ENCODE measurements around the gene KRTAP9-6. TPM values are rescaled to one million over a fixed set of nuclear protein-coding genes. Genes with fewer than 3 reads are reported as not detected.

The KRTAP9-6 gene
- total RNA-seq, 1 experiment from 2014 or later = not detected

DNA sequence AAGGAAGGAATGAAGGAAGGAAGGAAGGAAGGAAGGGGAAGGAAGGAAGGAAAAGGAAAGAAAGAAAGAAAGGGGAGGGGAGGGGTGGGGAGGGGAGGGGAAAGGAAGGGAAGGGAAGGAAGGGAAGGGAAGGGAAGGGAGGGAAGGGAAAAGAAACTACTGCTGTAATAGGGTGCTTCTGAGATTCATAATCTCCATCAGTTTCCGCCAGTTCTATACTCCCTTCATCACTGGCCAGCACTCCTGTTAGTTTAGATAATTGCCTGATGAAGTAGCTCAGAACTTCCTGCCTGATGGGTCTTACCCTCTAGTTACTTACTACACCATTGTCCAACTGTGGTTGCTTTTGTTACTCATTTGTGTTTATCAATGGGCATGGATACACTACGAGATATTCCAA lies 2.0 kb upstream of the KRTAP9-6 start:
- Histone ChIP-seq H4K20me1 (ENCODE audit: insufficient read depth) (no peaks in the 10 kb centered on the region), H3K36me3 (ENCODE audit: control insufficient read depth in 1 of 2, insufficient read depth in 2 of 2, low read length in 2 of 2) (no peaks in the 10 kb centered on the region), H3K4me3 (replicated peaks in 1 of 2; ENCODE audit: low read depth in 1 of 2, low read length in 2 of 2) (no peak overlapping the region), H3K9ac (ENCODE audit: low read length) (no peak overlapping the region), H3K9me3 (ENCODE audit: control insufficient read depth in 1 of 2, insufficient read depth in 1 of 2, low read depth in 1 of 2, low read length in 2 of 2) (no peaks in the 10 kb centered on the region), H3K4me1 (ENCODE audit: control insufficient read depth in 1 of 2, insufficient read depth in 2 of 2, low read length in 2 of 2) (no peaks in the 10 kb centered on the region), H3K9me2 (ENCODE audit: insufficient read depth) (no peaks in the 10 kb centered on the region), H3K79me2 (ENCODE audit: insufficient read depth, low read length) (no peaks in the 10 kb centered on the region), H2AFZ (ENCODE audit: low read depth, low read length, poor library complexity, severe bottlenecking) (no peak overlapping the region), H3K27me3 (ENCODE audit: insufficient read depth, low read length) (no peaks in the 10 kb centered on the region), H3K4me2 (ENCODE audit: low read length) (no peak overlapping the region), H3K27ac (ENCODE audit: low read depth, low read length) (no peak overlapping the region)
- ChIA-PET RAD21 (ENCODE audit: low non-redundant PET in 1 of 2, low total read pairs in 2 of 2, uncharacterized antibody in 2 of 2, unreplicated experiment in 2 of 2) (no interaction called here), CTCF (no interaction called here), POLR2A (no interaction called here)
- DNase-seq (ENCODE audit: low read depth, low spot score) (no peak), ATAC-seq (no peak)
- BruUV-seq (replicated peaks) = no TSS peak
- intact Hi-C loops (cut with micrococcal nuclease) = no loop called here
- TF ChIP-seq EZH2phosphoT487 (IDR thresholded peaks at IDR 0.05; ENCODE audit: borderline replicate concordance) (no peak), SIN3A (IDR thresholded peaks at IDR 0.05; ENCODE audit: low read depth) (no peak), ELF1 (IDR thresholded peaks at IDR 0.05; ENCODE audit: borderline replicate concordance, low read depth) (no peak), SP1 (IDR thresholded peaks at IDR 0.05; ENCODE audit: low read depth) (no peak), YY1 (IDR thresholded peaks at IDR 0.05; ENCODE audit: extremely low read depth, insufficient replicate concordance, low read depth, low read length) (no peak), CEBPB (IDR thresholded peaks at IDR 0.05; ENCODE audit: low read depth) (no peak), ZNF274 (IDR thresholded peaks at IDR 0.05; ENCODE audit: low read depth, low read length) (no peak)
- TF ChIP-seq, protein P1, sequence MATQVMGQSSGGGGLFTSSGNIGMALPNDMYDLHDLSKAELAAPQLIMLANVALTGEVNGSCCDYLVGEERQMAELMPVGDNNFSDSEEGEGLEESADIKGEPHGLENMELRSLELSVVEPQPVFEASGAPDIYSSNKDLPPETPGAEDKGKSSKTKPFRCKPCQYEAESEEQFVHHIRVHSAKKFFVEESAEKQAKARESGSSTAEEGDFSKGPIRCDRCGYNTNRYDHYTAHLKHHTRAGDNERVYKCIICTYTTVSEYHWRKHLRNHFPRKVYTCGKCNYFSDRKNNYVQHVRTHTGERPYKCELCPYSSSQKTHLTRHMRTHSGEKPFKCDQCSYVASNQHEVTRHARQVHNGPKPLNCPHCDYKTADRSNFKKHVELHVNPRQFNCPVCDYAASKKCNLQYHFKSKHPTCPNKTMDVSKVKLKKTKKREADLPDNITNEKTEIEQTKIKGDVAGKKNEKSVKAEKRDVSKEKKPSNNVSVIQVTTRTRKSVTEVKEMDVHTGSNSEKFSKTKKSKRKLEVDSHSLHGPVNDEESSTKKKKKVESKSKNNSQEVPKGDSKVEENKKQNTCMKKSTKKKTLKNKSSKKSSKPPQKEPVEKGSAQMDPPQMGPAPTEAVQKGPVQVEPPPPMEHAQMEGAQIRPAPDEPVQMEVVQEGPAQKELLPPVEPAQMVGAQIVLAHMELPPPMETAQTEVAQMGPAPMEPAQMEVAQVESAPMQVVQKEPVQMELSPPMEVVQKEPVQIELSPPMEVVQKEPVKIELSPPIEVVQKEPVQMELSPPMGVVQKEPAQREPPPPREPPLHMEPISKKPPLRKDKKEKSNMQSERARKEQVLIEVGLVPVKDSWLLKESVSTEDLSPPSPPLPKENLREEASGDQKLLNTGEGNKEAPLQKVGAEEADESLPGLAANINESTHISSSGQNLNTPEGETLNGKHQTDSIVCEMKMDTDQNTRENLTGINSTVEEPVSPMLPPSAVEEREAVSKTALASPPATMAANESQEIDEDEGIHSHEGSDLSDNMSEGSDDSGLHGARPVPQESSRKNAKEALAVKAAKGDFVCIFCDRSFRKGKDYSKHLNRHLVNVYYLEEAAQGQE (IDR thresholded peaks at IDR 0.05; ENCODE audit: low read depth) = no peak
- TF ChIP-seq, protein P2, sequence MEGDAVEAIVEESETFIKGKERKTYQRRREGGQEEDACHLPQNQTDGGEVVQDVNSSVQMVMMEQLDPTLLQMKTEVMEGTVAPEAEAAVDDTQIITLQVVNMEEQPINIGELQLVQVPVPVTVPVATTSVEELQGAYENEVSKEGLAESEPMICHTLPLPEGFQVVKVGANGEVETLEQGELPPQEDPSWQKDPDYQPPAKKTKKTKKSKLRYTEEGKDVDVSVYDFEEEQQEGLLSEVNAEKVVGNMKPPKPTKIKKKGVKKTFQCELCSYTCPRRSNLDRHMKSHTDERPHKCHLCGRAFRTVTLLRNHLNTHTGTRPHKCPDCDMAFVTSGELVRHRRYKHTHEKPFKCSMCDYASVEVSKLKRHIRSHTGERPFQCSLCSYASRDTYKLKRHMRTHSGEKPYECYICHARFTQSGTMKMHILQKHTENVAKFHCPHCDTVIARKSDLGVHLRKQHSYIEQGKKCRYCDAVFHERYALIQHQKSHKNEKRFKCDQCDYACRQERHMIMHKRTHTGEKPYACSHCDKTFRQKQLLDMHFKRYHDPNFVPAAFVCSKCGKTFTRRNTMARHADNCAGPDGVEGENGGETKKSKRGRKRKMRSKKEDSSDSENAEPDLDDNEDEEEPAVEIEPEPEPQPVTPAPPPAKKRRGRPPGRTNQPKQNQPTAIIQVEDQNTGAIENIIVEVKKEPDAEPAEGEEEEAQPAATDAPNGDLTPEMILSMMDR (IDR thresholded peaks at IDR 0.05 in 2 of 3, conservative IDR thresholded peaks at IDR 0.05 in 1 of 3; ENCODE audit: borderline replicate concordance in 1 of 3, insufficient read depth in 1 of 3, low read depth in 2 of 3, low read length in 2 of 3) = no peak
